HL-60 (cell line): Measurements from ENCODE around the gene EP400.
A peak's percentile ranks its signal among the peaks of the same experiment; 100 is the strongest.

ENCODE experiments used
- CTCF ChIP-seq: IDR thresholded peaks from one replicate; pipeline ENCODE4 v1.5.1; 2011; ENCODE audit warnings: low read length, control low read depth, inconsistent platforms; ENCODE audit not compliant: insufficient read depth
- GABPA ChIP-seq: IDR thresholded peaks from 2 replicates; pipeline ENCODE4 v1.6.1; 2012; ENCODE audit warnings: low read depth
- POLR2AphosphoS5 ChIP-seq: IDR thresholded peaks from 2 replicates; pipeline ENCODE4 v1.6.1; 2012; ENCODE audit warnings: low read depth
- REST ChIP-seq: IDR thresholded peaks from 2 replicates; pipeline ENCODE4 v1.6.1; 2012; ENCODE audit warnings: low read depth; ENCODE audit not compliant: insufficient replicate concordance
- SPI1 ChIP-seq: IDR thresholded peaks from 2 replicates; pipeline ENCODE4 v1.6.1; 2012; ENCODE audit warnings: low read depth, mild to moderate bottlenecking, borderline replicate concordance

- no peak for TF ChIP-seq SPI1
- no peak for TF ChIP-seq CTCF
- TF ChIP-seq REST = no peak
- TF ChIP-seq GABPA = no peak
- peak; percentile 72; the same call in 1 of the 2 replicates for TF ChIP-seq POLR2AphosphoS5
Observed at GRCh38 chr12:132024758-132025157, 75.0 kb downstream of the EP400 start.
